Loucy (cell line): Measurements from ENCODE around the gene TLK2.

Experiments used
- H2AFZ ChIP-seq: fragments of 200-600 bp; sonication (generic); 2 replicates; pipeline ENCODE4 v1.6.0; 2016; ENCODE audit warnings: antibody characterized with exemption, mild to moderate bottlenecking, low read length, moderate library complexity
- H3F3A ChIP-seq: fragments of 200-600 bp; 2 replicates; pipeline ENCODE4 v1.6.0; 2016; ENCODE audit warnings: antibody characterized with exemption, low read depth, mild to moderate bottlenecking
- H3K27me3 ChIP-seq: fragments of 200-600 bp; sonication (generic); 2 replicates; pipeline ENCODE4 v1.6.1; 2014; ENCODE audit warnings: low read length, mild to moderate bottlenecking; ENCODE audit not compliant: insufficient read depth, poor library complexity, severe bottlenecking
- H3K36me3 ChIP-seq: fragments of 200-600 bp; sonication (generic); 2 replicates; pipeline ENCODE4 v1.6.1; 2016; ENCODE audit warnings: low read length; ENCODE audit not compliant: insufficient read depth
- H3K4me1 ChIP-seq: fragments of 200-600 bp; sonication (generic); 2 replicates; pipeline ENCODE4 v1.5.1; 2014; ENCODE audit warnings: low read length, mild to moderate bottlenecking; ENCODE audit not compliant: insufficient read depth, poor library complexity, severe bottlenecking
- H3K4me2 ChIP-seq: fragments of 200-600 bp; sonication (generic); 2 replicates; pipeline ENCODE4 v1.6.0; 2014; ENCODE audit warnings: antibody characterized with exemption, low read length, low read depth, mild to moderate bottlenecking; ENCODE audit not compliant: poor library complexity, severe bottlenecking
- H3K4me3 ChIP-seq: fragments of 200-600 bp; sonication (generic); 2 replicates; pipeline ENCODE4 v1.5.1; 2014; ENCODE audit warnings: low read length, mild to moderate bottlenecking, mixed read lengths; ENCODE audit not compliant: poor library complexity, severe bottlenecking
- H3K79me2 ChIP-seq: fragments of 200-600 bp; sonication (generic); 2 replicates; pipeline ENCODE4 v1.6.1; 2014; ENCODE audit warnings: low read length; ENCODE audit not compliant: insufficient read depth
- H3K9ac ChIP-seq: fragments of 200-600 bp; sonication (generic); 2 replicates; pipeline ENCODE4 v1.6.0; 2014; ENCODE audit warnings: mild to moderate bottlenecking, low read depth, low read length, moderate library complexity; ENCODE audit not compliant: poor library complexity, severe bottlenecking
- H3K9me2 ChIP-seq: fragments of 200-600 bp; sonication (generic); replicated peaks from 2 replicates; pipeline ENCODE4 v1.6.1; 2016; ENCODE audit warnings: low read depth, low read length, mixed read lengths
- H3K9me3 ChIP-seq: fragments of 200-600 bp; sonication (generic); 2 replicates; pipeline ENCODE4 v1.6.1; 2014; ENCODE audit warnings: mild to moderate bottlenecking, antibody characterized with exemption, low read length, low read depth; ENCODE audit not compliant: insufficient read depth
- H4K20me1 ChIP-seq: fragments of 200-600 bp; sonication (generic); 2 replicates; pipeline ENCODE4 v1.6.0; 2014; ENCODE audit warnings: antibody characterized with exemption, low read length, mild to moderate bottlenecking; ENCODE audit not compliant: insufficient read depth, poor library complexity, severe bottlenecking
- CTCF ChIP-seq: fragments of 200-600 bp; sonication (generic); conservative IDR thresholded peaks from 2 replicates; pipeline ENCODE4 v1.5.1; 2014; ENCODE audit warnings: mild to moderate bottlenecking, antibody characterized with exemption, low read length
- EZH2phosphoT487 ChIP-seq: fragments of 200-600 bp; IDR thresholded peaks from 2 replicates; pipeline ENCODE4 v1.6.1; 2018; ENCODE audit warnings: antibody characterized with exemption, mild to moderate bottlenecking, moderate library complexity, borderline replicate concordance

The TLK2 gene

GRCh38 chr17:62592341-62593099, 113.9 kb downstream of the TLK2 start:
- Histone ChIP-seq H4K20me1 (no peaks in the 10 kb centered on the region), H3K9ac (no peak overlapping the region), H3K9me3 (no peaks in the 10 kb centered on the region; the same call in 1 of the 2 replicates), H3K79me2 (no peaks in the 10 kb centered on the region), H3K36me3 (peaks cover 57% of the 10 kb centered on the region), H3K4me1 (no peaks in the 10 kb centered on the region), H3K27me3 (no peaks in the 10 kb centered on the region), H2AFZ (no peak overlapping the region), H3K4me3 (no peak overlapping the region), H3K9me2 (no peaks in the 10 kb centered on the region), H3F3A (no peaks in the 10 kb centered on the region), H3K4me2 (no peak overlapping the region)
- TF ChIP-seq CTCF: no peak
- no peak for TF ChIP-seq EZH2phosphoT487

- no peaks in the 10 kb centered on the region for H3K27me3 ChIP-seq
- no peaks in the 10 kb centered on the region for H3K79me2 ChIP-seq
- H3K9ac ChIP-seq: no peak overlapping the region
- H3K4me3 ChIP-seq: no peak overlapping the region
- no peaks in the 10 kb centered on the region for H3K9me2 ChIP-seq
- H3K9me3 ChIP-seq: no peaks in the 10 kb centered on the region; the same call in 1 of the 2 replicates
- H2AFZ ChIP-seq: no peak overlapping the region
- H3K4me2 ChIP-seq: no peak overlapping the region
- H3K4me1 ChIP-seq: no peaks in the 10 kb centered on the region
- peaks cover 69% of the 10 kb centered on the region for H3K36me3 ChIP-seq
- H3F3A ChIP-seq: no peaks in the 10 kb centered on the region
- no peaks in the 10 kb centered on the region for H4K20me1 ChIP-seq
- TF ChIP-seq CTCF: no peak
- TF ChIP-seq EZH2phosphoT487: no peak
These were observed 116.9 kb downstream of the TLK2 start for GRCh38 chr17:62595484-62595883.

GRCh38 chr17:62596662-62597061, 118.0 kb downstream of the TLK2 start:
- Histone ChIP-seq H3K9me3 (no peaks in the 10 kb centered on the region; the same call in 1 of the 2 replicates), H3K4me2 (no peak overlapping the region), H3K27me3 (no peaks in the 10 kb centered on the region)

More at GRCh38 chr17:62596662-62597061, 118.0 kb downstream of the TLK2 start:
- no peak overlapping the region for H3K9ac ChIP-seq
- no peaks in the 10 kb centered on the region for H3K4me1 ChIP-seq
- no peaks in the 10 kb centered on the region for H4K20me1 ChIP-seq
- H3K9me2 ChIP-seq: no peaks in the 10 kb centered on the region
- no peak overlapping the region for H2AFZ ChIP-seq
- H3K4me3 ChIP-seq: no peak overlapping the region
- TF ChIP-seq EZH2phosphoT487 (no peak), CTCF (no peak)
- H3K36me3 ChIP-seq: peaks cover 80% of the 10 kb centered on the region
- H3F3A ChIP-seq: no peaks in the 10 kb centered on the region
- no peaks in the 10 kb centered on the region for H3K79me2 ChIP-seq
